ENCODE measurements around the gene PIPOX.

The PIPOX gene

GRCh38 chr17:29020576-29020975 lies 22.4 kb upstream of the PIPOX start:
- no peak for DNase-seq

- DNase-seq = no peak
Measured at GRCh38 chr17:29021226-29021625, 21.7 kb upstream of the PIPOX start.

- DNase-seq = no peak
Measured at GRCh38 chr17:29022074-29022473, 20.9 kb upstream of the PIPOX start.

- DNase-seq = no peak
Measured at GRCh38 chr17:29024316-29024952, 18.5 kb upstream of the PIPOX start.

GRCh38 chr17:29031488-29031887 lies 11.5 kb upstream of the PIPOX start:
- DNase-seq = no peak

GRCh38 chr17:29032013-29032856 lies 10.7 kb upstream of the PIPOX start:
- DNase-seq = no peak

- no peak for DNase-seq
Measured at GRCh38 chr17:29032857-29033197, 10.1 kb upstream of the PIPOX start.

GRCh38 chr17:29034510-29034909 lies 8.4 kb upstream of the PIPOX start:
- DNase-seq = no peak

GRCh38 chr17:29036584-29036983 lies 6.4 kb upstream of the PIPOX start:
- no peak for DNase-seq

GRCh38 chr17:29037739-29038084 lies 5.2 kb upstream of the PIPOX start:
- no peak for DNase-seq

GRCh38 chr17:29038085-29038795 lies 4.7 kb upstream of the PIPOX start:
- no peak for DNase-seq

GRCh38 chr17:29039764-29040598 lies 3.0 kb upstream of the PIPOX start:
- DNase-seq = no peak

- DNase-seq = no peak
Measured at GRCh38 chr17:29041091-29041490, 1.9 kb upstream of the PIPOX start.

- no peak for DNase-seq
Measured at GRCh38 chr17:29041571-29041970, 1.4 kb upstream of the PIPOX start.

GRCh38 chr17:29042026-29042678 lies 789 bp upstream of the PIPOX start:
- no peak for DNase-seq

- no peak for DNase-seq
Measured at GRCh38 chr17:29043539-29044145, 701 bp downstream of the PIPOX start.

- DNase-seq = no peak
Measured at GRCh38 chr17:29045026-29045425, 2.1 kb downstream of the PIPOX start.

- no peak for DNase-seq
Measured at GRCh38 chr17:29045734-29046472, 3.0 kb downstream of the PIPOX start.

GRCh38 chr17:29046473-29046839 lies 3.5 kb downstream of the PIPOX start:
- DNase-seq = no peak

GRCh38 chr17:29048440-29049368 lies 5.8 kb downstream of the PIPOX start:
- no peak for DNase-seq

All from NCI-H2029 treated with DMSO at 0.1 percent for 48 hours (cell line).